OCI-LY3 (cell line): ENCODE results near the gene TRIM24.

Source experiments
- H2AFZ ChIP-seq: fragments of 200-600, 300-600 bp; shearing (Covaris generic); 2 replicates; pipeline ENCODE4 v1.6.0; 2014; ENCODE audit warnings: antibody characterized with exemption, low read depth, low read length
- H3K27ac ChIP-seq: fragments of 200-600, 300-600 bp; sonication (generic); 2 replicates; pipeline ENCODE4 v1.5.1; 2014; ENCODE audit warnings: mild to moderate bottlenecking, low read length, moderate library complexity, mixed read lengths
- H3K27me3 ChIP-seq: fragments of 200-600, 300-600 bp; sonication (generic); 2 replicates; pipeline ENCODE4 v1.6.1; 2014; ENCODE audit warnings: low read depth, low read length, mixed read lengths
- H3K36me3 ChIP-seq: fragments of 200-600, 300-600 bp; sonication (generic); replicated peaks from 2 replicates; pipeline ENCODE3; 2014; ENCODE audit warnings: low read depth, low read length, mixed read lengths
- H3K4me1 ChIP-seq: fragments of 300-600, 200-600 bp; sonication (generic); 2 replicates; pipeline ENCODE4 v1.6.1; 2014; ENCODE audit warnings: low read length, mixed read lengths
- H3K4me2 ChIP-seq: fragments of 200-600, 300-600 bp; sonication (generic); 2 replicates; pipeline ENCODE4 v1.6.1; 2014; ENCODE audit warnings: low read length, mixed read lengths
- H3K4me3 ChIP-seq: fragments of 300-600, 200-600 bp; sonication (generic); 2 replicates; pipeline ENCODE4 v1.5.1; 2014; ENCODE audit warnings: antibody characterized with exemption, mild to moderate bottlenecking, low read length, moderate library complexity
- H3K79me2 ChIP-seq: fragments of 300-600, 200-600 bp; shearing (Covaris generic); 2 replicates; pipeline ENCODE4 v1.6.1; 2014; ENCODE audit warnings: mild to moderate bottlenecking, low read length, mixed read lengths
- H3K9ac ChIP-seq: fragments of 300-600, 200-600 bp; shearing (Covaris generic); 2 replicates; pipeline ENCODE4 v1.6.0; 2014; ENCODE audit warnings: mild to moderate bottlenecking, low read length, moderate library complexity
- H3K9me3 ChIP-seq: fragments of 200-600, 300-600 bp; shearing (Covaris generic); 2 replicates; pipeline ENCODE4 v1.6.1; 2014; ENCODE audit warnings: low read length, mixed read lengths; ENCODE audit not compliant: insufficient read depth
- H4K20me1 ChIP-seq: fragments of 200-600, 300-600 bp; sonication (generic); 2 replicates; pipeline ENCODE4 v1.6.1; 2016; ENCODE audit warnings: low read length, mixed read lengths; ENCODE audit not compliant: insufficient read depth
- CTCF ChIP-seq: fragments of 200-600, 300-600 bp; sonication (generic); IDR thresholded peaks from 2 replicates; pipeline ENCODE4 v1.5.1; 2014; ENCODE audit warnings: antibody characterized with exemption, low read length, low read depth
- EZH2phosphoT487 ChIP-seq: fragments of 200-600 bp; shearing (Covaris generic); IDR thresholded peaks from 2 replicates; pipeline ENCODE4 v1.6.1; 2018; ENCODE audit warnings: antibody characterized with exemption, mixed run types, low read depth

TRIM24 gene

GRCh38 chr7:138607216-138608126 lies 147.4 kb downstream of the TRIM24 start:
- H3K4me1 ChIP-seq, result peaks cover 15% of the 10 kb centered on the region
- peaks cover 2% of the 10 kb centered on the region for H3K36me3 ChIP-seq

GRCh38 chr7:138608275-138608674 lies 148.2 kb downstream of the TRIM24 start:
- Histone ChIP-seq H3K4me3 (peak overlapping the region; percentile 46), H4K20me1 (no peaks in the 10 kb centered on the region), H3K36me3 (peaks cover 2% of the 10 kb centered on the region), H3K79me2 (no peaks in the 10 kb centered on the region), H3K9ac (no peak overlapping the region), H3K4me2 (peak overlapping the region; percentile 69), H3K27ac (no peak overlapping the region), H3K9me3 (peaks cover 4% of the 10 kb centered on the region; the same call in 1 of the 2 replicates), H3K4me1 (peaks cover 15% of the 10 kb centered on the region), H2AFZ (0 out of 2 replicates have a peak overlapping the region, but pooled peaks have one; percentile 45), H3K27me3 (no peaks in the 10 kb centered on the region)
- TF ChIP-seq EZH2phosphoT487, result no peak
- no peak for TF ChIP-seq CTCF

More at GRCh38 chr7:138607216-138608126, 147.4 kb downstream of the TRIM24 start:
- TF ChIP-seq EZH2phosphoT487 (no peak), CTCF (no peak)
- Histone ChIP-seq H3K4me3 (peak overlapping the region; percentile 46), H2AFZ (no peak overlapping the region), H4K20me1 (no peaks in the 10 kb centered on the region), H3K9me3 (peaks cover 4% of the 10 kb centered on the region; the same call in 1 of the 2 replicates), H3K9ac (no peak overlapping the region), H3K27me3 (no peaks in the 10 kb centered on the region), H3K27ac (no peak overlapping the region), H3K4me2 (peak overlapping the region; percentile 69), H3K79me2 (no peaks in the 10 kb centered on the region)

GRCh38 chr7:138610671-138611170 lies 150.7 kb downstream of the TRIM24 start:
- H3K27me3 ChIP-seq, result no peaks in the 10 kb centered on the region
- H3K27ac ChIP-seq, result no peak overlapping the region
- peaks cover 15% of the 10 kb centered on the region for H3K4me1 ChIP-seq
- H4K20me1 ChIP-seq, result no peaks in the 10 kb centered on the region
- H3K4me3 ChIP-seq, result no peak overlapping the region
- no peak overlapping the region for H2AFZ ChIP-seq
- H3K9me3 ChIP-seq, result peaks cover 4% of the 10 kb centered on the region; the same call in 1 of the 2 replicates
- H3K9ac ChIP-seq, result no peak overlapping the region
- H3K79me2 ChIP-seq, result no peaks in the 10 kb centered on the region
- TF ChIP-seq CTCF (no peak), EZH2phosphoT487 (no peak)
- H3K4me2 ChIP-seq, result no peak overlapping the region
- peaks cover 2% of the 10 kb centered on the region for H3K36me3 ChIP-seq

- H2AFZ ChIP-seq, result no peak overlapping the region
- H3K36me3 ChIP-seq, result no peaks in the 10 kb centered on the region
- TF ChIP-seq CTCF (no peak), EZH2phosphoT487 (no peak)
- H3K9ac ChIP-seq, result no peak overlapping the region
- no peaks in the 10 kb centered on the region for H3K27me3 ChIP-seq
- H3K4me2 ChIP-seq, result no peak overlapping the region
- H3K27ac ChIP-seq, result no peak overlapping the region
- H3K79me2 ChIP-seq, result no peaks in the 10 kb centered on the region
- no peak overlapping the region for H3K4me3 ChIP-seq
- no peaks in the 10 kb centered on the region for H4K20me1 ChIP-seq
- H3K9me3 ChIP-seq, result no peaks in the 10 kb centered on the region
- H3K4me1 ChIP-seq, result peaks cover 2% of the 10 kb centered on the region
These were observed 153.6 kb downstream of the TRIM24 start for GRCh38 chr7:138613630-138614029.
